GM18511 (cell line): ENCODE results near the gene TBX10.
"Not testable (repeated sequence)": the region's sequence is repeated elsewhere in the genome, so short reads cannot be mapped to it uniquely, and the experiment has no call there.

ENCODE experiments used
- ATAC-seq: cut with Tn5 transposase; IDR thresholded peaks from one replicate; pipeline ENCODE4 v1.9.1; 2021; ENCODE audit warnings: mild to moderate bottlenecking, moderate library complexity; ENCODE audit not compliant: unreplicated experiment

TBX10 gene

DNA sequence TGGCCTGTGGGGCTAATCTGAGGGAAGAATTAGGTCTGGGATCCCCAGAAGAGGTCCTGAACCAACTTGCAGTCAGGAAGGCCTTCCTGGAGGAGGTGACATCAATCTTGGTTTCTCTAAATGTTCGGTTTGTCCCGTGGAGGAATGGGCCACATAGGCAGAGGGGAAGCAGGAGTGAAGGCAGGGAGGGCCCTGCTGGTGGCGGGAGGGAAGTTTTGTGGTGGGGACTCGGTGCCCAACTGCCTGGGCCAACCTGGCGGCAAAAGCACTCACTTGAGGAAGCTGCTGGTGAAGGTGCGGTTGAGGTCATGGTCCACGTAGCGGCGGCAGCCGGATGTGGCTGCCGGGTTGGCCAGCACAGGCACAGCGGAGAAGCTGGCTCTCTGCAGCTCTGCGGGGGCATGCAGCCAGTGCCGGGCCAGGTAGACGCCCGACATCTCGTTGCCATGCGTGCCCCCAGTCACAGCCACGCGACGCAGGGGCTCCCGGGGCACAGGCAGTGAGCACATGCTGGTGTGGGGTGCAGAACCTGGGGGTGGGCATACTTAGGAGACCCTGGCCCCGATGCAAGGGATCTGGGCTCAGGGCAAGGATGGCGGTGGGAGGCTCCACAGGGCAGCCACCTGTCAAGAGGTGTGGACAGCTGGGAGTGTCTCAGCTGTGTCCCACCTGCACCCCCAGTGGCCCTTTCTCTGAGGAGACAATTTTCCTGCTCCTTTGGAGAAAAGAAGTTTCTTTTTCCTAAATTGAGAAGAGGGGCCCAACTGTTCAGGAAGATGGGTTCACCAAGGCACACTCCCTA lies 7.2 kb upstream of the TBX10 start:
- no peak for ATAC-seq

DNA sequence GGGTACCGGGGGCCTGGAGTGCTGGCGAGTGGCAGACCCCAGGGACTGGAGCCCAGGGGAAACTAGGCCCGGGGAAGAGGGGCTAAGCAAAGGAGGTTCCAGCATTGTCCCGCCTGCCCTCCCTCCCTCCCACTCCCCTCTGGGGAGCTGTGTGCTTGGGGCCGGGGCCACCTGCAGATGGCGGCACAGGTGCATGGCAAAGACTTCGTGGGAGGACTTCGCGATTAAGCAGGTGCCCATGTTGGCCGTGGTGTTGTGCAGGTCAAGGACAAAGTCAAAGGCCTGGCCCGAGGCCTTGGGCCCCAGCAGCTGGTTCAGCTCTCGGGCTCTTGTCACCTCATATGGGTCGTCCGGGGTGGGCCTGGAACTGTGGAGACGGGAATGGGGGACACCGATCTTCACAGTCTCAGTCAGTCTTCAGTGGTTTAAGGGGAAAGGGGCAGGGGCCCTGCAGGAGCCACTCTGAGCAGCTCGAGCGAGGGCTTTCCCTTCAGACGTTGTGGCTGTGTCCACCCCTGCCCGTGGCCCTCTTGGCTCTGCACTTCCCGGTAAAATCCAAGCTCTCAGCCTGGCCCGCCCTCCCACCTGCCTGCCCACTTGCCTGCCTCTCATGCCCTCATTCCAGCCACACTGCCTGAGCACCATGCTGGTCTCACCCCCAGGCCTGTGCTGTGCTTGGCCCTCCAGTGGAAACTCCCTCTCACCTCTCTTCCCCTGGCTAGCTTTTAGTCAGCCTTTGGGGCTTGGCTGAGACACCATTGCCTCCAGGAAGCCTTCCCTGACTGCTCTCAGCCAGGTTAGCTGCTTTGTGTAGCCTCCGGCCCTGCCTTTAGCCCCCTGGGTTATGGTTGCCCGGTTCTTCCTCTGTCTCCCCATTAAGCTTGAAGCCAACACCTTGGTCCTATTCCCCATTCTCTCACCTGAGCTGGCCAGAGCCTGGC lies 6.2 kb upstream of the TBX10 start:
- no peak for ATAC-seq

DNA sequence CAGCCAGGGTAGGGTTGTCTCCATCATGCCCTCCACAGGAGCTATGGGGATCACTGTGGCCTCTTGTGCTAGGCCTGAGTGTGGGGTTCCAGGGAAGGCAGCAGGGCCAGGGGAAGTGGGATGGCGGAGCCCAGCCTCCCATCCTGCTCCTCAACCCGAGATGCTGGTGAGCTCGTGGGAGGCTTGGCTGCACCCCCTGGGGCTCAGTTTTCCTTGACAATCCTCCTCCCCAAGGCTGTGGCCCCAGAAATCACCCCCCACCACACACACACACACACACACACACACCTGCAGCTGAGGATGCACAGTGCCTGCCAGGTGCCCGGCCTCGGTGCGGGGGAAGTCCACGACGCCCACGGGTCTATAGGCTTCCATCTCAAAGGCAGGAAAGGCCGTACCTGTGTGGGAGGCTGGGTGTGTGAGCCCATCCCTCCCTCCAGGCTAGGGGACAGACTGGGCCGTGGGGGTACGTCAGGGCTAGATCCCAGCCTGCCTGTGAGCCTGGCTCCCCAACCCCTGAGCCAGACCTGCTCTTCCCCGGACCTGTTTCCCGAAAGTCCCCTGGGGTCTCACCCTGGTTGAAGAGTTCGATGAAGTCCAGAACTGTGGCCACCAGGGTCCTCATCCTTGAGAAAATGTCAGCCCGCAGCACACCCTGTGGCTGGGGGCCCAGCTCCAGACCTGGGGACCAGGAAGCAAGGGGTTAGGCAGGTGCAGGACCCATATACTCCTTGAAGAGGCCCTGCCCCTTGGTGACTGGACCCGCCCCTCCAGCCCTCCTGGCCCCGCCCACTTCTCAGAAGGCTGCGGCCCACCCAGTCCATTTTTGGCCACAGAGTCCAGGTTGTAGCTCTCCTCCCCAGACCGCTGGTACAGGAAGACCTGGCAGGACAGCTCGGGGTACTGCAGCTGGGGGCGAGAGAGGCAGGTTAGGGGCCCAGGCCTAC lies 5.2 kb upstream of the TBX10 start:
- no peak for ATAC-seq

DNA sequence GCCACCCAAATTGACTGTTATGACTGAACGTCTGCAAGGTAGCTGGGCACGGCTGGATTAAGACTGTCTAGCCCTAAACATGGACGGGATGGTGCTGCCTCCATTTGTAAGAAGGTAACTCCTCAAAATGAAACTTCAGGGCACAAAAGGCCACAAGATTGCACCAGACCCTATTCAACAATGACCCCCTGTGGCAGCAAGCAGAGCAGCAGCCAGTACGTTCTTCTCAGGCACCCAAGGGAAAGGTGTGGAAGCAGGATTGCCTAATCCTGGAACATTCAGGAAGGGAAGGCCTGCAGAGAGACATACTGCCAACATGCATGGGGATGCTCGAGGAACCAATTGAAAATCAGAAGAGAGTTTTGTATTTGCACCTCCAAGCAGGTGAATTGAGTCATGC lies 4.5 kb upstream of the TBX10 start:
- ATAC-seq, result no peak

DNA sequence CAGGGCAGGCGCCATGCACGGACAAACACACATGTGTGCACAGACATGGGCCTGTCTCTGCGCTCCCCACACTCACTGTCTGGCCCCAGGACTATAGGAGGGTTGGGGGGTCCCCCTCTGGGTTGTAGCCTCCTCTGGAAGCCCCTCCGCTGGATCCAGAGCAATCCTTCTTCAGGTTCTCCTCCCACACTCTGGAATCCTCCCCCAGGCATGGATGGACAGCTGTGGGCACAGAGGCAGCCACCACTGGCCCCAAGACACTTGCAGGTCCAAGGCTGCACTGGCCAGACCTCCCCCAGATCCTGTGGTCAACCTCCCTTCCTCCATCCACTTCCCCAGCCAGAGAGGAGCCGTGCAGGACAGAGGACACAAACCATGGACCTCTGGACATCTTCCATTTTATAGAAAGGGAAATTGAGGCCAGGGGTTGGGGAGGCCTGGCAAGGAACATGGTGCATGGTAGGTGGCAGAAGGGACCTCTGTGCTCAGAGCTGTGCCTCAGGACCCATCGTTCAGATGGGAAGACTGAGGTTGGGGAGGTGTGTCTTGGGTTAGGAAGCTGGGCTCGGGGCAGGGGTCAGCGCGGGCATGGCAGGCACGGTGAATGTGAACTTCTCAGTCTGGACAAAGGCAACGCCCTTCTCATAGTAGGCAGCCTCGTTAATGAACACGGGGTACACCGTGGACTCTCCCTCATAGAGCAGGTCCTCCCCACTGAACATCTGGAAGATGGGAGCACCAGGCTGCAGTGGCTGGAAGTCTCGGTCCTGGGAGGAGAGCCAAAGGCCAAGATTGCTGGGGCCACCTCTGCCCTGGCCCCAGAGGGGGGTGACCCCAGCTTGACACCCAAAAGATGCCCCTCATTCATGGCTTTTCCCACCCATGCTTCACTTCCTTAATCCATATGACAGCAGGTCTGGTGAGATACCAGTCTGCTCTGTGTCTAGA lies 2.9 kb upstream of the TBX10 start:
- ATAC-seq, result no peak

DNA sequence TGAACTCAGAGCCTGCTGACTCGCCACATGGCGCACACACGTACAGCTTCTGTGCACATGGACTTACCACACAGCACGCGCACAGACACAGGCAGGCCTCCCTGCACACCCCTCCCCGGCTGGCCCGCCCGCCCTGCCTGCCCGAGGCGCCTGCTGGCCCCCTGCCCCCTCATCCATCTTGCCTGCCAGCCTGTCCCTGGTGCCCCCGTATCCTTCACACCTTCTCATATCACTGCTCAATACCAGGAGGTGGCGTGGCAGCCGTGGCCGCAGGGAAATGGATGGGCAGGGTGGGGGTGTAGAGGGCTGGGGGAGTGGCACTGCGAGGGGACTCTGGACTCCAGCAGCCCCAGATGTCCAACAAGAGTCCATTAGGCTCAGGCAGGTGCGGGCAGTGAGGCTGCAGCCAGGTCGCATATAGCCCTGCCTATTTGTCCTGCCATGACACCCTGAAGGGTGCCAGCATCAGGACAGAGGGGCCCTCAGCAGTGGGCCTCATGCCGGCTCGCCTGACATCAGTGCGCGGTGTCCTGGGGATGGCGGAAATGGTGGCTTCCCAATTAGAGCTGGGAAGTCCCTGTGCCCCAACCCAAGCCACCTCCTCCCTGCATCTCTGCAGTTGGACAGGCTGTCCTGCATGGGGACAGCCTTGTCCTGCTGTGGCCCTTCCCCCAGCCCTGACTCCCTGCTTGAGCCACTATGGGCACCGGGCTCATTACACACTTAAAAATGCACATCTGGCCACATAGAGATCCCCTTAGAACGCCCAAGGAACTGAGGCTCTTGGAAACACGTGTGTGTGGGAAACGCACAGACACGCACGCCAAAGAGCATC lies 2.0 kb upstream of the TBX10 start:
- ATAC-seq, result no peak

DNA sequence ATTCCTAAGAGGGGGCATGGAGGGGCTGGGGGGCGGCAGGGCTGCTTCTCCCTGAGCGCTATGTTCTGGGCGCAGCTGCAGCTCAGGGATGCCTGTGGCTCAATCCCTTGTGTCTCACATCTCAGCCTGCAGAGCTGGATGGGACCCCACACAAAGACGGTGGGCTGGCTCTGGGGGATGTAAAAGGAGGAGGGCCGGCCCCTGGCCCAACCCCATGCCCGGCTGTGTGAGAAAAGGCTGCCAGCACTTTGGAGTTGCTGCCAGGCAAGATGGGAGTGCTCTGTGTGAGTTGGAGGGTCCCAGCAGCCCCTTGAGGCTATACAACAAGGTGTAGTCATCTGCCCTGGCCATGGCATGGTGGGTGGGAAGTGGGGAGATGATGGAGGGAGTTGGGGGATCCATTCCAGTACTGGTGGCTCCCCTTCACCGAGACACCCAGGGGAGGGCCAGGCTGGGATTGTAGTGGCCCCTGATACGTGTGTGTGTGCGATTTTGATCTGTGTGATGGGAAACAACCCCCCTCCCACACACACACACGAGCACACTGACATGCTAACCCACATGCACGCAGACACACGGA lies 1.3 kb upstream of the TBX10 start:
- no peak for ATAC-seq

DNA sequence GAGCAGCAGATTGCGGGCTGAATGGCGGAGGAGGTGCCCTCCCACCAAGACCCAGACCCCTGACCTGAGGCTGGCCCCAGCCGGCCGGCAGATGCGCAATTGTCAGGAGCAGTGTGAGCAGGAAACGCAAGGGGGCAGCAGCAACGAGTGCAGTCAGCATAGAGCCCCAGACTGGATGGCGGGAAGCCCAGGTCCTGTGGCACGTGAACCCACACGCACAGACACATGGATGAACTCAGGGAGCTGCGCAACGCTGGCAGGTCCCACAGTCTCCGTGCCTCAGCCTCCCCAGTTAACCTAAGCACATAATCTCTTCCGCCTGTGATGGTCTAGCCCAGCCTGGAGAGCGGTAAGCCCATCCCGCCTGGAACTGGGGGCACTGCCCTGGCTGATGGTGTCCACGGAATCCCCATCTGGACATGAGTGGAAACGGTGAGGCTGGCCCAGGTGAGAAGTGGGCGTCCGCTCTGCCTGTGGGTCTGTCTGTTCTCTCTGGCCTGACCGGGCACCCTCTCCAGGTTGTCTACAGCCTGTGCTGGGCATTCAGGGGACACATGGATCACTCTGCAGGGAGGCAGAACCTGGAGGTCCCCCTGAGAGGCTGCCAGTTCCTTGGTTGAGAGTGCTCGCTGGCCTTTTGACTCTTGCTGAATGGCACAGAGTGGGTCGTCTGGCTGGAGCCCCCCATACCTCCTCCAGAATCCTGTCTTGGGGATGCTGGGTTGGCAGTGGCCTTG lies 626 bp upstream of the TBX10 start:
- no peak for ATAC-seq

DNA sequence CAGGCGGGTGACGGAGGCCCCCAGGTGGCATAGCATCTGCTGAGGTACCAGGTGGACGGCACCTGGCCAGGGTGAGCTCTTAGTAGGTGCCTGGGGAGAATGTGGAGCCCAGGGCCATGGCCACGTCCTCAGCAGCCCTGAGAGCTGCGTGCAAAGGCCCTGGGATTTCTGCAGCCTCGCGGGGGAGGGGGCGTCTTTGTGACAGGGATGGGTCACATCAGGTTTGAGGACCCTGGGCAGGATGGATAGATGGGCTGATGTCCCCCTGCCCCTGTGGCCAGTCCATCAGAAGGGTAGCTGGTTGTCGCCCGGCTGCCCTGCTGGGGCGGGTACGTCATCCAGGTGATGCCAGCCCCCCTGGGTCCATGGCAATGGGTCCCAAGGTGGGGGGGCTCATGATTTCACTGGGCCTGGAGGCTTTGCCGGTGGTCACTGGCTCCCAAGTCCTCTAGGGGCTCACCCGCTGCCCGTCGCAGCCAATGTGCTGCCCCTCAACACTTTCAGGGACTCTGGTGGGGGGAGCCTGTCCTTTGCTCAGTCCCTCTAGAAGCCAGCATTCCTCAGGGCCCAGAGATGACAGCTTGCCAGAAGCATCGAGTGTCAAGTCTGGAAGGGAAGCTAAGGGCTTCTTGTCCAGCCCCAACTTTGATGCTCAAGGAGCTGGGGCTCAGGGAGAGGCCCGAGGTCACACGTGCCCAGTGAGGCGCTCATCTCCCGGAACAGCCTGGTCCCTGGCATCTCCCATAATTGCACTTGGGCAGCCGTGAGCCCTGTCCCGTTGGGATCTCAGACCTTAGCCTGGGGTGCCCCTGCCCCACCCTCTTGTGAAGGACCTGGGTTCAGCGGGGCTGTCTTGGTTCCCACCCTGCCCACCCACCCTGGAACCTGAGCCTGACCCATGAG lies 777 bp downstream of the TBX10 start:
- ATAC-seq, result no peak

DNA sequence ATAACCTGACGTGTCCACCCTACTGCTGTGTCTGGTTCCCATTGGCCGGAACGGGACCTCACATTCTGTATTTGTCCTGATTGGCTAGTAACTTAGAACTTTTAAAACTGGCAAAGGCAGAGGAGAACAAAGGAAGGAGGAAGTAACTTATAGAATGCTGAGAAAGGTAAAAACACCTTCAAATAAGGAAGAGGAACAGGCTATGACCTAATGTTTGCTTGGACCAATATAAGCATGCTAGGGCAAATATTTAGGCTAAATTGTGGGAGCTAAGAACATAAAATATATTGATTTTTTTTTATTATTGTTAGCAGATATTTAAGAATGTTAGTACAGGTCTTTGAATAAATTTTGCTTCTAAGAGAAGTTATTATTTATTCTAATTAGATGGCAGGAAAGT lies 2.1 kb downstream of the TBX10 start:
- not testable (repeated sequence) for ATAC-seq

DNA sequence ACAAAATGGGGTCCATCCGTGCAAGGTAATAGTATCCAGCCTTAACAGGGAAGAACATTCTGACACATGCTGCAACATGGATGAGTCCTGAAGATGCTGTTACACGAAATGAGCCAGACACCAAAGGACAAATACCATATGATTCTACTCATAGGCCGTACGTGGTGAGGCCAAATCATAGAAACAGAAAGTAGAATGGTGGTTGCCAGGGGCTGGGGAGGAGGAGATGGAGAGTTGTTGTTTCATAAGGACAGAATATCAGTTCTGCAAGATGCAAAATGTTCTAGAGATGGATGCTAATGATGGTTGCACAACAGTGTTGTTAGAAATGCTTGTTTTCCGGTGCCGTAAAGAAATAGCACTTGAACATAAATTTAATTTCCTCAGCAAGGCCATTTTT lies 2.6 kb downstream of the TBX10 start:
- no peak for ATAC-seq

DNA sequence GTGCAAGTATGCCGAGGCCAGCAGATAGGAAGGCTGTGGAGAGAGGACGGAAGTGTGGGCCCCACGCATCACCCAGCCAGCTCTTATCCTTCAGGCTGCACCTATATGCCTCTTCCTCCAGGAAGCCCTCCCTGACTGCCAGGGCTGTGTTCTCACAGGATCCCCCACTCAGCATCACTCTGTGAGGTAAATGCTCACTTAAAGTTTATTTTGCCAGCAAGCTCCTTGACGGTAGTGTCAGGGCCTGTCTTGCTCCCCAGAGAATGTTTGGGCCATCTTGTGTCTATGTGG lies 4.4 kb downstream of the TBX10 start:
- ATAC-seq, result no peak

DNA sequence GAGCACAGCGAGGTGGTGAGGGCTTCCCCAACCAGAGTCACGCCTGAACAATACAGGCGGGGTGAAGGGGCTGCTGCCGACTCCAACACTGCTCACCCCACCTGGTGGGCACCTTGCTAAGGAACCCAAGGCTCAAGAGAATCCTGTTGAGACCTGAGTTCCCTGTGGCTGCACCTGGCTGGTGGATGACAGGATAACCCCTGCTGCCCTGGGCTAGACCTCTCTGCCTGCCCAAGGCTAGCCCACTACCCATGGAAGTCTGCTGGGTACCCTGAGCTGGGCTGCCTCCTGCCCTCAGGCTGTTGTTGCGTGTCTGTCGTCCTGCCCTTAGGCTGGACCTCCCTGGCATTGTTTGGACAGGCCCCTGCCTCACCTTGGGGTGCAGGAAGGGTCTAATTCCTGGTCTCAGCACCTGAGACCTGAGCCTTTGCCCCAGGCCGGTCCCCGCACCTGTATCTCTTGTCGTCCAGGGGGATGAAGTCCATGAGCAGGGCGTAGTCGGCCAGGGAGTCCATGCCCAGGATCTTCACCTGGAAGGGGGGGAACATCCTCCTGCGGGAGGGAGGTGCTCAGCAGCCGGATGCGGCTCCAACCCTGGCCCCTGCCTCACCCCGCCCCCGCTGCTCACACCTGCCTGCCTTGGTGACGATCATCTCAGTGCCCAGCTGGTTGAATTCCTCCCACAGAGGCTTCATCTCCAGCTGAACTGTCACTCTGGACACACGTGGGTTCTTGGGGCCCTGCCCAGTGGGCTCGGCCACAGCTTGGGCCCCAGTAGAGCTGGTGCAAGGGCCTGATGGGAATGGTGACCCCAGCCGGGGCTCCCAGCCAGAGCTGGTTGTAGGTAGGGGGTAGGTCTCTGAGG lies 5.0 kb downstream of the TBX10 start:
- ATAC-seq, result no peak

DNA sequence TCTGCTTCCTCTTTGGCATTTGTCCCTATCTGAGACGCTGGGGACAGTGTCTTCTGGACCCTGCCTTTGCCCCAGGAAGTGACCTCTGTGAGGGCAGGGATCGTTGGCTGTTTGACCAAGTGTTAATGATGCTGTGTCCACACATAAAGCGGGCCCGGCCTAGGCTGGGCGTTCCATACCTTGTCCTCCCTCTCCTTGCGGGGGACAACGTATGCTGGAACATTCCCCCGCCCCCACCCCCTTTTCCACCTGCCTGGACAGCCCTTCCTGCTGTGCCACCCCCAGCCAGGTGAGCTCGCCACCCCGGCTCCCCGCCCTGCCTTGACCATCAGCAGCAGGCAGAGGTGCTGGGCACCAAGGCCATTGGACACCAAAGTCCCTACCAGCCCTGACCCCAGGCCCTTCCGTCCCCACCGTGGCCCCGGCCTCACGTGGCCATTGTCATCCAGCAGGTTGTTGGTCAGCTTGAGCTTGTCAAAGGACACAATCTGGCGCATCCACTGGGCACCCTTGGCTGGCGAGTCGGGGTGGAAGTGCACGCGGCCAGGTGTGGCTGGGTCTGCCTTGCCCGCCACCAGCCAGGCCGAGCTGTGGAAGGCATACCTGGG lies 5.7 kb downstream of the TBX10 start:
- no peak for ATAC-seq

DNA sequence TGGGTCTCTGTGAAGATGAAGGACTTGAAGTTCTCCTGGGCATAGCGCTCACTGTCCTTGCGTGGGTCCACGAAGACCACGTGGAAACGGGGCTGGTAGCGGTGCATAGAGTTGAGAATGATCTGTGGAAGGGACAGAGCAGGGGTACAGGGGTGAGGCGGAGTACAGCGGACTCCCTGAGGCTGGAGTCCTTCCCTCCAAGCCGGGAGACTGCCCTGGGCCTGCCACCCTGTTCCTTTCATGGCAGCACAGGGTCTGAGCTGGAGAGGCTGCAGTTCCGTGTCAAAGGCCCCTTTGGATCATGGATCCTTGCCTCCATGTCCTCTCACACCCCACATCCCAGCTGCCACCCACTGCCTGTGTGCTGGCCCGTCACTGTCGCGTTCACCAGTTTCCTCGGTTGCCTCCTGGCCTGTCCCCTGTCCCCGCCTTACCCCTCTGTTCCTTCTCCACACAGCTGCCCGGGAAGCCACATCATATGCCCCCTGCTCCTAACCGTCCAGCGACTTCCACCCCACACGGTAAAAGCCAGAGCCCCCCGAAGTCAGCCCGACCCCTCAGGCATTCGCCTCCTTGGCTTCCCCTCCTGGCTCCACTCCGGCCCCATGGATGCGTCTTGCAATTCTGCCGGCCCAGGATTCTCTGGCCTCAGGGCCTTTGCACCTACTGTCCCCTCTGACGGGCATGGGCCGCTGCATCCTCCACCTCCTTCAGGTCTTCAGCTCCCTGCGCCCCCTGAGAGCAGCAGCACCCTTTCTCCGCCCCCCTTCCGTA lies 6.4 kb downstream of the TBX10 start:
- ATAC-seq, result no peak
